ENCODE results near the gene EIF2S2. TPM values are rescaled to one million over a fixed set of nuclear protein-coding genes. Genes with fewer than 3 reads are reported as not detected.
"Not testable (repeated sequence)": the region's sequence is repeated elsewhere in the genome, so short reads cannot be mapped to it uniquely, and the experiment has no call there.

Gene EIF2S2, protein sequence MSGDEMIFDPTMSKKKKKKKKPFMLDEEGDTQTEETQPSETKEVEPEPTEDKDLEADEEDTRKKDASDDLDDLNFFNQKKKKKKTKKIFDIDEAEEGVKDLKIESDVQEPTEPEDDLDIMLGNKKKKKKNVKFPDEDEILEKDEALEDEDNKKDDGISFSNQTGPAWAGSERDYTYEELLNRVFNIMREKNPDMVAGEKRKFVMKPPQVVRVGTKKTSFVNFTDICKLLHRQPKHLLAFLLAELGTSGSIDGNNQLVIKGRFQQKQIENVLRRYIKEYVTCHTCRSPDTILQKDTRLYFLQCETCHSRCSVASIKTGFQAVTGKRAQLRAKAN
- 123 and 125 TPM in 2 replicates for total RNA-seq (2014; rRNA removed; shearing (Covaris generic))
- 165 and 180 TPM in 2 replicates for polyA plus RNA-seq (2015; cell fraction: cytosol; rRNA removed)
- polyA plus RNA-seq (2015; cell fraction: nucleus; rRNA removed): 76.5 and 93.5 TPM in 2 replicates

DNA sequence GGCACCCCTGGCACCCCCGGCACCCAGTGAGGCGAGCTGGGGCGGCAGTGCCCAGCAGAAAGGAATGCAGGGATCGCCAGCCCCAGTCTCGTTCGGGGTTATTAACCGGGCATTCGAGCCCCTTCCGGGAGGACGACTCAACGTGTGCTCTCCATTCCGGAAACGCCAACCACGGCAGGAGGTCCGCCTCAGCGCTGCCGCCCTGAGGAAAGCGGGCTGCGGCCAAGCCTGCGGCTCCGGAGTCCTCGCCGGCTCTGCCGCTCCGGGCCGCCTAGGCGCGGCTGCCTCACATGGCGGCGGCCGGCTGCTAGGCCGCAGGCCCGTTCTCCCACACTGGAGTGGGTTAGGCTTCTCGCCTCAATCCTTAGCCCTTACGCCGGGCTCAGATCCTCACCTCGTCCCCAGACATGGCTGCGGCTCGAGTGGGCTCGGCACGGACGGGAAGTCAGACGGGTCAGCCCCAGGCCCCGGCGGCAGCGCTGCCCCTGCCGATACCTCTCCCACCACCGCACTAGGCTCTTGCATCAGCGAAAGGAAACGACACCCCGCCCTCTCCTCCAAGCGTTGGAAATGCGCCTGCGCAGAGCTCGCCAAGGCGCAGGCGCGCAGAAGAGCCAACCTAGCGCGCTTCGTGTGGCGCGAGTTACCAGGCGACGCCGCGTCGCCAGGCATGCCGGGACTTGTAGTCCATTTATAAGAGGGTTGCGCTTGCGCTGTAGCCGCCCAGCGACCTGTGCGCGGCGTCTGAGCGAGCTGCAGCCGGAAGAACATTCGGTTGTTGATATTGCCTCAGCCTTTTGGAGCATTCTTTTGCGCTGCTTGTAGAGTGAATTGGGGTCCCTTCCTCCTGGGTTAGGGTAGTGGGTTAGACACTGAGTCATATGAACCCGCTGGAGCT lies at the start of gene EIF2S2:
Gene EIF2S2 (minus strand): TSS at position 542 of the 898 bp plus-strand sequence. CDS start 133 bp downstream, at position 409.
- DNase-seq (ENCODE audit: low read depth): peak; percentile 97

DNA sequence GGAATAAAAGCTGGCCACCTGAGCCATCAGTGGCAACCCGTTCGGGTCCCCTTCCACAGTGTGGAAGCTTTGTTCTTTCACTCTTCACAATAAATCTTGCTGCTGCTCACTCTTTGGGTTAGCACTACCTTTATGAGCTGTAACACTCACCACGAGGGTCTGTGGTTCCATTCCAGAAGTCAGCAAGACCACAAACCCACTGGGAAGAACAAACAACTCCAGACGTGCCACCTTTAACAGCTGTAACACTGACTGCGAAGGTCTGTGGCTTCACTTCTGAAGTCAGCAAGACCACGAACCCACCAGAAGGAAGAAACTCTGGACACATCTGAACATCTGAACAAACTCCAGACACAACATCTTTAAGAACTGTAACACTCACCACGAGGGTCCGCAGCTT lies 45.7 kb upstream of the EIF2S2 start:
- DNase-seq (ENCODE audit: low read depth): not testable (repeated sequence)

DNA sequence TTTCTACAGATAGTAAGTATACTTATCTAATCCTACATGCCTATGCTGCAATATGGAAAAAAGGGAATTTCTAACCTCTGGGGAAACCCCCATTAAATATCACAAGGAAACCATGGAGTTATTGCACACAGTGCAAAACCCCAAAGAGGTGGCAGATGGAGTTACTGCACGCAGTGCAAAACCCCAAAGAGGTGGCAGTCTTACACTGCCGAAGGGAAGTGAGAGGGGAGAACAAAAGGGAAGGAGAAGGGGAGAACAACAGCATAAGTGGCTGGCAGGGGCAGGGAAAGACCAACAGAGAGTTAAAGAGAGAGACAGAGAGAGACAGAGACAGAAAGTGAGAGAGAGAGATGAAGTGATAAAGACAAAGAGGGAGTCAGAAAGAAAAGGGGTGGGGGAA lies 43.8 kb upstream of the EIF2S2 start:
- DNase-seq (ENCODE audit: low read depth): no peak

DNA sequence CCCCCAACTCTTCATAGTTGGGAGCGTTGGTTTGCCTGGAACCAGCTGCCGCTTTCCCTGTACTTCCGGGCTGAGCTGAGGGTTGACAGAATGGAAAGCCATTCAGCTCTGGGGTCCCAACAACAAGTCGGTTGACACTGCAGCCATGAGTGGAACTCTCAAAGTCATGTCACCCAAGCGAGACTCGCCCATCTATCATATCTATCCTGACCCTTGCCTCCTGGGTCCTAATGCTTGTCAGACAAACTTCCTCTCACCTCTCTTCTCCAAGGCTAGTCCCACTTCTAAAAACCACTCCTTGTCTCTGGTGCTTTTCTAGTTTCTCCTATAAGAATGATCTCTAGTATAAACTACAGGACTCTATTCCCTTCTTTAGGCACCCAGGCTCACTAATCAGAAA lies 41.1 kb upstream of the EIF2S2 start:
- DNase-seq (ENCODE audit: low read depth): not testable (repeated sequence)

DNA sequence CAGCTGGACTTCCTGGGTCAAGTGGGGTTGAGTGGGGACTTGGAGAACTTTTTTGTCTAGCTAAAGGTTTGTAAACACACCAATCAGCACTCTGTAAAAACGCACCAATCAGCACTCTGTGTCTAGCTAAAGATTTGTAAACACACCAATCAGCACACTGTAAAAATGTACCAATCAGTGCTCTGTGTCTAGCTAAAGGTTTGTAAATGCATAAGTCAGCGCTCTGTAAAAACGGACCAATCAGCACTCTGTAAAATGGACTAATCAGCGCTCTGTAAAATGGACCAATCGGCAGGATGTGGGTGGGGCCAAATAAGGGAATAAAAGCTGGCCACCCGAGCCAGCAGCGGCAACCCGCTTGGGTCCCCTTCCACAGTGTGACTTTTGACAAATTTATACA lies 40.0 kb upstream of the EIF2S2 start:
- not testable (repeated sequence) for DNase-seq (ENCODE audit: low read depth)

DNA sequence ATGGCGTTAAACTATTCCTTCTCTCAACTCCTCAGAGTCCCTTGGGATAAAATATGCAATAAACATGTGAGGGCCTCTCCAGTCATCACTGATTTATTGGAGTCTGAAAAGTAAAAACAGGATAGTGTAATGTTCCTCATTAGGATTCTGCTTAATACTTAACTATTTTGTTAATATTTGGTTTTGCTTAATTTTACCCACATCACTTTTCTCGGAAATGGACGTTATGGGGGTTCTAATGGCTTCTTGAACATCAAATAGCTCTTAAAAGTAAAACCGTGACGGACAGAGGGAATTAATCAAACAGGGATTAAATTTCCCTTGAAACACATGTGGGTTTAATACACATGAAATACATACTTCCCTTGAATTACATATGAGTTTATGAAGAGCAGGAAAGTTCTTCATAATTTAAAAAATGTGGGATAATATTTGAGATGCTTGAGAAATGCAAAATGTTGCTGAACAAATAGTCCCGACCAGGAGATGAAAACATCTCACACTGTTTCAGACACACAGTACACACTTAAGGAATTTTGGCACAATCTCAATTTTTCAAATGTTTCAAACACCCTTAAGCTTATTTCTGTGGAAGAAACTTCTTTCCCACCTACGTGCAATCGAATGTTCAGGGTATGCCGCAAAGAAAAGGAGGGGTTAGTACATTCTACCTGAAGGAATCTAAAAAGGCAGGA lies 38.4 kb upstream of the EIF2S2 start:
- DNase-seq (ENCODE audit: low read depth): no peak

DNA sequence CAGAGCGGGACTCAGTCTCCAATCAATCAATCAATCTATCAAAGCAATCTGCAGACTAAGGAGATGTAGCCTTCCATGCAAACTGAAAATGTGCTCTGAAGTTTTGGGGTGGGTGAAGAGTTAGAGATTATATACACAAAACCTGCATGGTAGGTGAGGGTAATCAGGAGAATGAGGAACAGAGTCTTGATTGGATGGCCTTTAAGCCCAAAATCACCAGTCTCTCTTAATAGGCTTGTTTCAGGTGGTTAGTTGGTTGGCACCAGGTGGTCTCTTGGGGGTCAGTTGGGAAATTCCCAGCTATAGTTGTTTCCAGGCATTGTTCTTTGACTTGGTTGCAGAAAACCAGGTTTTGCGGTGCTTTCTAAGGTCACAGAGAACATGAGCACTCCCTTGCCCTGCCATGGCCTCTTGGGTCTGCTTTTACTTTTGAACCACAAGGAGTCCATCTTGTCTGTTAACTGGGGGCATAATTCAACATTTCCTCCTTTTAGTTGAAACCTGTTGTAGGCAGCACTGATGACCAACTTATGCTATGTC lies 33.3 kb upstream of the EIF2S2 start:
- DNase-seq (ENCODE audit: low read depth): no peak

DNA sequence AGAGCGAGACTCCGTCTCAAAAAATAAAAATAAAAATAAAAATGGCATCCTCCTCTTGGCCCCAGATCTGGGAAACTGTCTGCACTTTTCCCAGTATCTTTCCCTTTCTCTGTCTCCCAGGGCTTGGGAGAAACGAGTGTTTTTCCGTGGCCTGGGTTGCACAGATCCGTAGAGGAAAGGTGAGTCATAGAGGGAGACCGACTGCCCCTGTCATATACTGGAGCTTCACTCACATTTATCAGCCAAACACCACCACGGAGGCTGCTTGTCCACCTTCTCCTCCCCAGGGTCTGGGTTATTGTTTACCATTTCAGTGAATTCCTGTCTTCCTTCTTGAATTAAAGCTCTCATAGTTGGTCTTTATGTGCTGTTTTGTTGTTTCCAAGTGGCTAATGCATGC lies 31.9 kb upstream of the EIF2S2 start:
- peak; percentile 41 for DNase-seq (ENCODE audit: low read depth)

DNA sequence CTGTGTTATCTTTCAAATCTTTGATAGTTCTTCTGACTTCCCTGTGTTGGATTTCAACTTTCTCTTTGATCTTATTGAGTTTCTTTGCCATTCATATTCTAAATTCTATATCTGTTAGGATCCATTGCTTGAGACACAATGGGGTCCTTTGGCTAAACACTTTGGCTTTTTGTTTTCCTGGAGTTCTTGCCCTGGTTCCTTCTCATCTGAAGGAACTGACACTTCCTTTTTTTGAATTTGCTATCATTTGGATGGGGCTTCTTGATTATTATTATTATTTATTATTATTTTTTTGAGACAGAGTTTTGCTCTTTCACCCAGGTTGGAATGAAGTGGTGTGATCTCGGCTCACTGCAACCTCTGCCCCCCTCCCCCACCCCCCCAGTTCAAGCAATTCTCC lies 30.1 kb upstream of the EIF2S2 start:
- DNase-seq (ENCODE audit: low read depth): no peak

DNA sequence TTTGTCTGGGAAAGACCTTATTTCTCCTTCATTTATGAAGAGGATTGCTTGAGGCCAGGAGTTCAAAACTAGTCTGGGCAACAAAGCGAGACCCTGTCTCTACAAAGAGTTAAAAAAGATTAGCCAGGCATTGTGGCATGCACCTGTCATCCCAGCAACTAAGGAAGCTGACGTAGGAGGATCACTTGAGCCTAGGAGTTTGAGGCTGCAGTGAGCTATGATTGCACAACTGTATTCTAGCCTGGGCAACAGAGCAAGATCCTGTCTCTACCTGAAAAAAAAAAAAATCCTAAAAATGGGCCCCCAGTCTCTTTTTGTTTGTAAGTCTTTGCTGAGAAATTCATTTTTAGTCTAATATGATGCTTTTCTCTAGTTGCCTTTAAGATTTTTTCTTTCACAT lies 29.2 kb upstream of the EIF2S2 start:
- no peak for DNase-seq (ENCODE audit: low read depth)

DNA sequence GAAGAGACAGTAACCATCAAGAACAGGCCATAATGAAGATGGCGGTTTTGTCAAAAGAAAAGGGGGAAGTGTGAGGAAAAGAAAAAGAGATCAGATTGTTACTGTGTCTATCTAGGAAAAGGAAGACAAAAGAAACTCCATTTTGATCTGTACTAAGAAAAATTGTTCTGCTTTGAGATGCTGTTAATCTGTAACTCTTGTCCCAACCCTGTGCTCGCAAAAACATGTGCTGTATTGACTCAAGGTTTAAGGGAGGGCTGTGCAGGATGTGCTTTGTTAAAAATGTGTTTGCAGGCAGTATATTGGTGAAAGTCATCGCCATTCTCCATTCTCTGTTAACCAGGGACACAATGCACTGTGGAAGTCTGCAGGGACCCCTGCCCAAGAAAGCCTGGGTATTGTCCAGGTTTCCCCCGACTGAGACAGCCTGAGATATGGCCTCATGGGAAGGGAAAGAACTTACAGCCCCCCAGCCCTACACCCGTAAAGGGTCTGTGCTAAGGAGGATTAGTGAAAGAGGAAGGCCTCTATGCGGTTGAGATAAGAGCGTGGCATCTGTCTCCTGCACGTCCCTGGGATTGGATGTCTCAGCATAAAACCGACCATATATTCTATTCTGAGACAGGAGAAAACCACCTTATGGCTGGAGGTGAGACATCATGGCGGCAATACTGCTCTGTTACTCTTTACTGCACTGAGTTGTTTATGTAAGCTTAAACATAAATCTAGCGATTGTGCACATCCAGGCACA lies 23.7 kb upstream of the EIF2S2 start:
- DNase-seq (ENCODE audit: low read depth): not testable (repeated sequence)

DNA sequence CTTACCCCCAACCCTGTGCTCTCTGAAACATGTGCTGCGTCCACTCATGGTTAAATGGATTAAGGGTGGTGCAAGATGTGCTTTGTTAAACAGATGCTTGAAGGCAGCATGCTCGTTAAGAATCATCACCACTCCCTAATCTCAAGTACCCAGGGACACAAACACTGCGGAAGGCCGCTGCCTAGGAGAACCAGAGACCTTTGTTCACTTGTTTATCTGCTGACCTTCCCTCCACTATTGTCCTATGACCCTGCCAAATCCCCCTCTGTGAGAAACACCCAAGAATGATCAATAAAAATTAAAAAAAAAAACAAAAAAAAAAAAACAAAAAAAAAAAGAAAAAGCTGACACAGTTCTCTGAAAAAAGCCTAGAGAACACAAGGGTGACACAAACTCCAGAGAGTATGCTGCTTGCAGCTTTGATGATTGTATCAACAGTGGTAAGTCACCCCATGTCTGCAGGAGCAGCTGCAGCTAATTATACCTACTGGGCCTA lies 21.4 kb upstream of the EIF2S2 start:
- DNase-seq (ENCODE audit: low read depth): not testable (repeated sequence)

DNA sequence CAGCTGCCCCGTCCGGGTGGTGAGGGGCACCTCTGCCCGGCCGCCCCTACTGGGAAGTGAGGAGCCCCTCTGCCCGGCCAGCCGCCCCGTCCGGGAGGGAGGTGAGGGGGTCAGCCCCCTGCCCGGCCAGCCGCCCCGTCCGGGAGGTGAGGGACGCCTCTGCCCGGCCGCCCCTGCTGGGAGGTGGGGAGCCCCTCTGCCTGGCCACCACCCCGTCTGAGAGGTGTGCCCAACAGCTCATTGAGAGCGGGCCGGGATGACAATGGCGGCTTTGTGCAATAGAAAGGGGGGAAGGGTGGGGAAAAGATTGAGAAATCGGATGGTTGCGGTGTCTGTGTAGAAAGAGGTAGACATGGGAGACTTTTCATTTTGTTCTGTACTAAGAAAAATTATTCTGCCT lies 20.9 kb upstream of the EIF2S2 start:
- DNase-seq (ENCODE audit: low read depth): not testable (repeated sequence)

DNA sequence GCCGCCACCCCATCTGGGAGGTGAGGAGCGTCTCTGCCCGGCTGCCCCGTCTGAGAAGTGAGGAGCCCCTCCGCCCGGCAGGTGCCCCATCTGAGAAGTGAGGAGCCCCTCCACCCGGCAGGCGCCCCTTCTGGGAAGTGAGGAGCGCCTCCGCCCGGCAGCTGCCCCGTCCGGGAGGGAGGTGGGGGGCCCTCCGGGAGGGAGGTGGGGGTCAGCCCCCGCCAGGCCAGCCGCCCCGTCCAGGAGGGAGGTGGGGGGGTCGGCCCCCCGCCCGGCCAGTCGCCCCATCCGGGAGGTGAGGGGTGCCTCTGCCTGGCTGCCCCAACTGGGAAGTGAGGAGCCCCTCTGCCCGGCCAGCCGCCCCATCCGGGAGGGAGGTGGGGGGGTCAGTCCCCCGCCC lies 20.4 kb upstream of the EIF2S2 start:
- not testable (repeated sequence) for DNase-seq (ENCODE audit: low read depth)

DNA sequence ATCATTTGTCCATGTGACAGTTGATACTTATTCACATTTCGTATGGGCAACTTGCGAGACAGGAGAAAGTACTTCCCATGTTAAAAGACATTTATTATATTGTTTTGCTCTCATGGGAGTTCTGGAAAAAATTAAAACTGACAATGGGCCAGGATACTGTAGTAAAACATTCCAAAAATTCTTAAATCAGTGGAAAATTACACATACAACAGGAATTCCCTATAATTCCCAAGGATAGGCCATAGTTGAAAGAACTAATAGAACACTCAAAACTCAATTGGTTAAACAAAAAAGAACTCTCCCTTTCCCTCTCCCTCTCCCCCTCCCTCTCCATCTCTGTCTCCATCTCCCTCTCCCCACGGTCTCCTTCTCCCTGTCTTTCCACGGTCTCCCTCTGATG lies 19.4 kb upstream of the EIF2S2 start:
- no peak for DNase-seq (ENCODE audit: low read depth)

DNA sequence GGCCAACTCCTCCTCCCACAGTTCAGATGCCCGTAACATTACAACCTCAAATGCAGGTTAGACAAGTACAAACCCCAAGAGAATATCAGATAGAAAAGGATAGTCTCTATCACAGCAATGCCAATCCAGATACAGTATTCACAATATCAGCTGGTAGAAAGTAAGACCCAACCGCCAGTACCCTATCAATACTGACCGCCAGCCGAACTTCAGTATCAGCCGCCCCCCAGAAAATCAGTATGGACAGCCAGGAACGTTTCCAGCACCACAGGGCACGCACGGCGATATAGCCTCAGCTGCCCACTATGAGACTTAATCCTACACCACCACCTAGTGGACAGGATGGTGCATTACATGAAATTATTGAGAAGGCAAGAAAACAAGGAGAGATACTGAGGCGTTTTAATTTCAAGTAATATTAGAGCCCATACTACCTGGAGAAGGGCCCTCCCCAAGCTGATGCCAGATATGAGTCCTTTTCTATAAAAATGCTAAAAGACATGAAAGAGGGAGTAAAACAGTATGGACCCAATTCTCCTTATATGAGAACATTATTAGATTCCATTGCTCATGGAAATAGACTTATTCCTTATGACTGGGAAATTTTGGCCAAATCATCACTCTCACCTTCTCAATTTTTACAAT lies 17.6 kb upstream of the EIF2S2 start:
- DNase-seq (ENCODE audit: low read depth): peak; percentile 64

DNA sequence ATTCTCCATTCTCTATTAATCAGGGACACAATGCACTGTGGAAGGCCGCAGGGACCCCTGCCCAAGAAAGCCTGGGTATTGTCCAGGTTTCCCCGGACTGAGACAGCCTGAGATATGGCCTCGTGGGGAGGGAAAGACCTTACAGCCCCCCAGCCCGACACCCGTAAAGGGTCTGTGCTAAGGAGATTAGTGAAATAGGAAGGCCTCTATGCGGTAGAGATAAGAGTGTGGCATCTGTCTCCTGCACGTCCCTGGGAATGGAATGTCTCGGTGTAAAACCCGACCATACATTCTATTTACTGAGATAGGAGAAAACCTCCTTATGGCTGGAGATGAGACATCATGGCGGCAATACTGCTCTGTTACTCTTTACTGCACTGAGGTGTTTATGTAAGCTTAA lies 15.7 kb upstream of the EIF2S2 start:
- DNase-seq (ENCODE audit: low read depth): no peak

DNA sequence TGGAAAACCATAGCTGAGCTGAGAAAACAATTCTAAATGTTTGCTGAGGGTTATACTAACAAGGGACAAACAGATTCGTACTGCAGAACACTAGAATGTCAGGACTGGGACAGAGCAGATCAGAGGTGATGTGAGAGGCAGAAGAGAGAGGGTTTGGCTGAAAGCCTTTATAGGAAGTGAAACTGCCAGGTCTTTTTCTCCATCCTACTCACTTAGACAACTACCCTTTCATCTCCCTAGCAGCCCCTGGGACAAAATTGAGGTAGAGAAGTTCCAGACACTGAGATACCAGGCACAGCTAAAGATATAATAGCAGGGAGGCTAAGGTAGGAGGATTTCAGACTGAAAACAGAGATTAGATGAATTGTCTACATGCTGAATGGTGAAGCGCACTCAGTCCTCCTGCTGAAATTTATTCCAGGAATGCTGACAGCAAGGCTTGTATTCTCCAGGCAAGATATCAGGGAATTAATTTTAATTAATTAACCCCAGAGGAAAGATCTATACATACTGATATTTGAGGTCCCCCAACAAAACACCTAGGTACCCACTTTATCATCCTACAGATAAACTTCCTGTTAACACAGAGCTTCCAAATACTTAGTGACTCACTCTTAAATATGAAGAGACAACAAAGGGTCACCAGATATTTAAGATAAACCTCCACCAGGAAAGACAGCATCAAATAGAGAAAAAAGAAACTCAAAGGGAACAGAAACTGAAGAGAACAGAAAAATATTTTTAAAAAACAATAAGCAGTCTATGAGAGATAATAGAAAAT lies 12.6 kb upstream of the EIF2S2 start:
- DNase-seq (ENCODE audit: low read depth): no peak

DNA sequence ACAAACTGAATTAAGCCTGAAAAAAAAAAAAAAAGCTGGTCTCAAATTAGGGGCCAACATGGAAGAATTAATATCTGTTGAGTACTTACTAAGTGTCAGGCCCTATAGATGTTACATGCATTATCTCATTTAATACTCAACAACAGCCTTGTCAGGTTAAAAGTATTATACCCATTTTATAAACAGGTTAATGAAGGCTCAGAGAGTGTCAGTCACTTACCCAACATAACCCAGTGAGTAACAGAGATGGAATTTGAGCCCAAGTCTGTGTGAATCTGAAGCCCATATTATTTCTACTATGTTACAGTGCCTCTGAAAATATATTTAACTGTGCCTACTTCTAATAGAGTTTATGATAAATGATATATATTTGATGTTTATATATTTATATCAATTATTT lies 11.3 kb upstream of the EIF2S2 start:
- no peak for DNase-seq (ENCODE audit: low read depth)
